PFSK-1 (cell line): Measurements from ENCODE around the gene UVRAG.

ENCODE experiments used
- POLR2AphosphoS5 ChIP-seq: IDR thresholded peaks from 2 replicates; pipeline ENCODE4 v1.6.1; 2012; ENCODE audit warnings: low read depth, mild to moderate bottlenecking, control low read depth, low read length, moderate library complexity
- SIN3A ChIP-seq: IDR thresholded peaks from 2 replicates; pipeline ENCODE4 v1.6.1; 2012; ENCODE audit warnings: mild to moderate bottlenecking, low read length, moderate library complexity, borderline replicate concordance; ENCODE audit not compliant: insufficient read depth
- TAF1 ChIP-seq: IDR thresholded peaks from 2 replicates; pipeline ENCODE4 v1.6.1; 2012; ENCODE audit warnings: low read length, control low read depth, borderline replicate concordance; ENCODE audit not compliant: insufficient read depth
- TF ChIP-seq, protein P1 (sequence below), 2 experiments: IDR thresholded peaks; 2 replicates each; pipeline versions ENCODE4 v1.6.1 to v1.8.0; 2011 to 2012; ENCODE audit warnings: low read depth in 2 of 2, low read length in 2 of 2, control low read depth in 1 of 2, inconsistent platforms in 1 of 2, mild to moderate bottlenecking in 1 of 2, moderate library complexity in 1 of 2; ENCODE audit not compliant: insufficient read depth in 1 of 2

DNA sequence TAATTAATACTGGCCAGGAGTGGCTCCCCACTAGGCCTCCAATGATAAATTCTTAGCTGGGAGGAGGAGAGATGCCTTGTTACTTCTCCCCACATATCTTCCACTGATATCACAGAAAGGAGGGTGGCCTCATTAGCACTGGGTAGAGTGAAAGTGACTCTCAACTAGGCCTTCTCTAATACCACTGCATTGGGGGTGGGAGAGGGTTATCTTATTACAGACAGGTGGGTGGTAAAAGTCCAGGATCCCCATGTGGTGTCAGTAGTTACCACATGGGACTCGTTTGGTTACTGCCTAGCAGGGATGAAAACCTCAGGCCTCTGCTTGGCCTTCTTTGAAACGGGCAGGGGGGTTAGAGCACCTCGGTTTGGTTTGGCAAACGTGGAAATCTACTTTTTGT, 167.3 kb downstream of the UVRAG start:
- TF ChIP-seq, protein P1, sequence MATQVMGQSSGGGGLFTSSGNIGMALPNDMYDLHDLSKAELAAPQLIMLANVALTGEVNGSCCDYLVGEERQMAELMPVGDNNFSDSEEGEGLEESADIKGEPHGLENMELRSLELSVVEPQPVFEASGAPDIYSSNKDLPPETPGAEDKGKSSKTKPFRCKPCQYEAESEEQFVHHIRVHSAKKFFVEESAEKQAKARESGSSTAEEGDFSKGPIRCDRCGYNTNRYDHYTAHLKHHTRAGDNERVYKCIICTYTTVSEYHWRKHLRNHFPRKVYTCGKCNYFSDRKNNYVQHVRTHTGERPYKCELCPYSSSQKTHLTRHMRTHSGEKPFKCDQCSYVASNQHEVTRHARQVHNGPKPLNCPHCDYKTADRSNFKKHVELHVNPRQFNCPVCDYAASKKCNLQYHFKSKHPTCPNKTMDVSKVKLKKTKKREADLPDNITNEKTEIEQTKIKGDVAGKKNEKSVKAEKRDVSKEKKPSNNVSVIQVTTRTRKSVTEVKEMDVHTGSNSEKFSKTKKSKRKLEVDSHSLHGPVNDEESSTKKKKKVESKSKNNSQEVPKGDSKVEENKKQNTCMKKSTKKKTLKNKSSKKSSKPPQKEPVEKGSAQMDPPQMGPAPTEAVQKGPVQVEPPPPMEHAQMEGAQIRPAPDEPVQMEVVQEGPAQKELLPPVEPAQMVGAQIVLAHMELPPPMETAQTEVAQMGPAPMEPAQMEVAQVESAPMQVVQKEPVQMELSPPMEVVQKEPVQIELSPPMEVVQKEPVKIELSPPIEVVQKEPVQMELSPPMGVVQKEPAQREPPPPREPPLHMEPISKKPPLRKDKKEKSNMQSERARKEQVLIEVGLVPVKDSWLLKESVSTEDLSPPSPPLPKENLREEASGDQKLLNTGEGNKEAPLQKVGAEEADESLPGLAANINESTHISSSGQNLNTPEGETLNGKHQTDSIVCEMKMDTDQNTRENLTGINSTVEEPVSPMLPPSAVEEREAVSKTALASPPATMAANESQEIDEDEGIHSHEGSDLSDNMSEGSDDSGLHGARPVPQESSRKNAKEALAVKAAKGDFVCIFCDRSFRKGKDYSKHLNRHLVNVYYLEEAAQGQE (IDR thresholded peaks at IDR 0.05; ENCODE audit: insufficient read depth in 1 of 2, low read depth in 2 of 2, low read length in 2 of 2), result no peak
- no peak for TF ChIP-seq SIN3A
- TF ChIP-seq TAF1, result no peak
- no peak for TF ChIP-seq POLR2AphosphoS5
